Calu3 (cell line): ENCODE measurements around the gene UMOD. TPM values are rescaled to one million over a fixed set of nuclear protein-coding genes. Genes with fewer than 3 reads are reported as not detected.

Experiments used
- BruUV-seq: library from RNA; stranded (reverse); fragments of 400-500 nt; replicated peaks from 2 replicates; lab custom pipeline; 2021; lab: Mats Ljungman, UMichigan
- CTCF ChIA-PET: fragments of 300-600 bp; sonication (Branson Sonifier 250); formaldehyde crosslinking; loops from one replicate; lab custom pipeline; 2022; ENCODE audit warnings: antibody characterized with exemption; lab: Charles Lee
- DNase-seq: peaks from one replicate; pipeline ENCODE4 v3.0.0; 2022
- H3K27ac Mint-ChIP-seq: one replicate; pipeline ENCODE4 v1.8.0; 2022; ENCODE audit warnings: mixed read lengths; ENCODE audit not compliant: unreplicated experiment
- H3K27me3 Mint-ChIP-seq: one replicate; pipeline ENCODE4 v1.8.0; 2022; ENCODE audit warnings: mixed read lengths; ENCODE audit not compliant: unreplicated experiment
- H3K36me3 Mint-ChIP-seq: one replicate; pipeline ENCODE4 v1.8.0; 2022; ENCODE audit warnings: mild to moderate bottlenecking, moderate library complexity, mixed read lengths; ENCODE audit not compliant: insufficient read depth, unreplicated experiment
- H3K4me1 Mint-ChIP-seq: one replicate; pipeline ENCODE4 v1.8.0; 2022; ENCODE audit warnings: mild to moderate bottlenecking, low read depth, mixed read lengths; ENCODE audit not compliant: unreplicated experiment
- H3K4me3 Mint-ChIP-seq: one replicate; pipeline ENCODE4 v1.8.0; 2022; ENCODE audit warnings: mild to moderate bottlenecking, low read depth, moderate library complexity, mixed read lengths; ENCODE audit not compliant: unreplicated experiment
- H3K9me3 Mint-ChIP-seq: one replicate; pipeline ENCODE4 v1.8.0; 2022; ENCODE audit warnings: low read depth, mixed read lengths; ENCODE audit not compliant: unreplicated experiment
- CTCF ChIP-seq: fragments of 200-600 bp; IDR thresholded peaks from one replicate; pipeline ENCODE4 v1.8.0; 2022; ENCODE audit warnings: antibody characterized with exemption; ENCODE audit not compliant: unreplicated experiment
- intact Hi-C: fragments of 100-400 bp; cut with micrococcal nuclease; formaldehyde crosslinking; loops from one replicate; pipeline ENCODE4 v1.10.0; 2022; ENCODE audit not compliant: unreplicated experiment
- total RNA-seq: library from RNA; stranded (reverse); gene quantifications from 2 replicates; pipeline ENCODE4 v1.2.3, GENCODE V29; 2022

UMOD gene
- total RNA-seq, 1 experiment from 2014 or later, result not detected

- CTCF ChIA-PET, result interaction anchor here (1.0 kb wide), 1 partner anchor 396 kb away, joined by 5 read pairs; no protein-coding TSS in a partner anchor
- DNase-seq, result no peak
- H3K4me1 Mint-ChIP-seq, result no peaks in the 10 kb centered on the region
- no TSS peak for BruUV-seq
- no peaks in the 10 kb centered on the region for H3K9me3 Mint-ChIP-seq
- TF ChIP-seq CTCF, result no peak
- H3K27me3 Mint-ChIP-seq, result peaks cover 75% of the 10 kb centered on the region
- H3K27ac Mint-ChIP-seq, result no peak overlapping the region
- intact Hi-C loops, result loop anchor here (5.0 to 10.0 kb wide), 2 partner anchors 84 to 738 kb away; no protein-coding TSS in a partner anchor
- no peak overlapping the region for H3K4me3 Mint-ChIP-seq
- no peaks in the 10 kb centered on the region for H3K36me3 Mint-ChIP-seq
Measured at GRCh38 chr16:20303012-20303411, 49.5 kb downstream of the UMOD start.

- Mint-ChIP-seq H3K36me3 (no peaks in the 10 kb centered on the region), H3K27me3 (peaks cover 79% of the 10 kb centered on the region), H3K27ac (no peak overlapping the region), H3K9me3 (no peaks in the 10 kb centered on the region), H3K4me1 (no peaks in the 10 kb centered on the region), H3K4me3 (no peak overlapping the region)
- no peak for DNase-seq
- CTCF ChIA-PET, result interaction anchor here (0.6 to 3.9 kb wide), 2 partner anchors 395 to 719 kb away, joined by 5 to 155 read pairs; no protein-coding TSS in a partner anchor
- TF ChIP-seq CTCF, result no peak
- no TSS peak for BruUV-seq
- intact Hi-C loops, result loop anchor here (5.0 to 10.0 kb wide), 2 partner anchors 85 to 738 kb away; no protein-coding TSS in a partner anchor
Measured at GRCh38 chr16:20302389-20302788, 50.1 kb downstream of the UMOD start.

GRCh38 chr16:20301840-20302239 is 50.7 kb downstream of the UMOD start:
- no peak for DNase-seq
- Mint-ChIP-seq H3K27ac (no peak overlapping the region), H3K4me1 (no peaks in the 10 kb centered on the region), H3K36me3 (no peaks in the 10 kb centered on the region), H3K9me3 (no peaks in the 10 kb centered on the region), H3K4me3 (no peak overlapping the region), H3K27me3 (peaks cover 77% of the 10 kb centered on the region)
- no peak for TF ChIP-seq CTCF
- intact Hi-C loops, result loop anchor here (2.0 to 10.0 kb wide), 3 partner anchors 85 to 737 kb away; no protein-coding TSS in a partner anchor
- CTCF ChIA-PET, result interaction anchor here (0.6 to 3.9 kb wide), 3 partner anchors 394 to 718 kb away, joined by 5 to 155 read pairs (median 18); no protein-coding TSS in a partner anchor
- no TSS peak for BruUV-seq

- BruUV-seq, result no TSS peak
- no peak overlapping the region for H3K4me3 Mint-ChIP-seq
- CTCF ChIA-PET, result interaction anchor here (0.6 to 3.9 kb wide), 18 partner anchors 8 to 717 kb away, joined by 3 to 155 read pairs (median 4); no protein-coding TSS in a partner anchor
- H3K27ac Mint-ChIP-seq, result no peak overlapping the region
- DNase-seq, result peak; percentile 63
- TF ChIP-seq CTCF, result peak; percentile 91
- intact Hi-C loops, result loop anchor here (1.0 to 10.0 kb wide), 4 partner anchors 87 to 736 kb away; no protein-coding TSS in a partner anchor
- H3K4me1 Mint-ChIP-seq, result no peaks in the 10 kb centered on the region
- no peaks in the 10 kb centered on the region for H3K9me3 Mint-ChIP-seq
- peaks cover 65% of the 10 kb centered on the region for H3K27me3 Mint-ChIP-seq
- no peaks in the 10 kb centered on the region for H3K36me3 Mint-ChIP-seq
Measured at GRCh38 chr16:20300312-20301097, 52.0 kb downstream of the UMOD start.
